ENCODE measurements around the gene OR4D5. TPM values are rescaled to one million over a fixed set of nuclear protein-coding genes. Genes with fewer than 3 reads are reported as not detected.

The OR4D5 gene
- total and polyA plus RNA-seq, 4 donors: 0.19 TPM; not detected in 3

DNA sequence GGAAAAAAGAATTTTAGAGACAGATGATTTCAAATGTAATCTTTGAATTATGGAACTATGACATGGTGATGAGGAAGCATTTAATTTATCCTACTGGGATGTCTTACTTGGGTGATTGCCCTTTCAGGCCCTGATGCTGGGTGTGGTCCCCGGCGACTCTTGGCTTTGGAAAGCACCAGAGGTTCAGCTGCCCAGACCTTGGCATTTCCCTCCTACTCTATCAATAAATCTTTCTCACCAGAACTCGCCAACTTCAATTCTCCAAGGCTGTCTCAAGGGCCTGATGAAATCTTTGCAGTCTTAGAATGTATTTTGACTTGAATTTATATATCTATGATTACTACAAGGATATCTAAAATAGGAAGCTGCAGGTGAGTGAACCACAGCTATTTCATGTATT lies 18.5 kb upstream of the OR4D5 start:
- TF ChIP-seq TAF1 (conservative IDR thresholded peaks at IDR 0.05): no peak
- TF ChIP-seq RAD21 (IDR thresholded peaks at IDR 0.05): no peak
- TF ChIP-seq, protein P1, sequence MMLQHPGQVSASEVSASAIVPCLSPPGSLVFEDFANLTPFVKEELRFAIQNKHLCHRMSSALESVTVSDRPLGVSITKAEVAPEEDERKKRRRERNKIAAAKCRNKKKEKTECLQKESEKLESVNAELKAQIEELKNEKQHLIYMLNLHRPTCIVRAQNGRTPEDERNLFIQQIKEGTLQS (IDR thresholded peaks at IDR 0.05): no peak
- TF ChIP-seq SP1 (IDR thresholded peaks at IDR 0.05): no peak
- no peak for TF ChIP-seq FOXA2 (IDR thresholded peaks at IDR 0.05)
- no peak for TF ChIP-seq JUND (IDR thresholded peaks at IDR 0.05)
- TF ChIP-seq NR2F2 (IDR thresholded peaks at IDR 0.05): no peak
- TF ChIP-seq REST (IDR thresholded peaks at IDR 0.05): no peak
- TF ChIP-seq, protein P2, sequence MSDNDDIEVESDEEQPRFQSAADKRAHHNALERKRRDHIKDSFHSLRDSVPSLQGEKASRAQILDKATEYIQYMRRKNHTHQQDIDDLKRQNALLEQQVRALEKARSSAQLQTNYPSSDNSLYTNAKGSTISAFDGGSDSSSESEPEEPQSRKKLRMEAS (IDR thresholded peaks at IDR 0.05): no peak
- TF ChIP-seq, protein P3, sequence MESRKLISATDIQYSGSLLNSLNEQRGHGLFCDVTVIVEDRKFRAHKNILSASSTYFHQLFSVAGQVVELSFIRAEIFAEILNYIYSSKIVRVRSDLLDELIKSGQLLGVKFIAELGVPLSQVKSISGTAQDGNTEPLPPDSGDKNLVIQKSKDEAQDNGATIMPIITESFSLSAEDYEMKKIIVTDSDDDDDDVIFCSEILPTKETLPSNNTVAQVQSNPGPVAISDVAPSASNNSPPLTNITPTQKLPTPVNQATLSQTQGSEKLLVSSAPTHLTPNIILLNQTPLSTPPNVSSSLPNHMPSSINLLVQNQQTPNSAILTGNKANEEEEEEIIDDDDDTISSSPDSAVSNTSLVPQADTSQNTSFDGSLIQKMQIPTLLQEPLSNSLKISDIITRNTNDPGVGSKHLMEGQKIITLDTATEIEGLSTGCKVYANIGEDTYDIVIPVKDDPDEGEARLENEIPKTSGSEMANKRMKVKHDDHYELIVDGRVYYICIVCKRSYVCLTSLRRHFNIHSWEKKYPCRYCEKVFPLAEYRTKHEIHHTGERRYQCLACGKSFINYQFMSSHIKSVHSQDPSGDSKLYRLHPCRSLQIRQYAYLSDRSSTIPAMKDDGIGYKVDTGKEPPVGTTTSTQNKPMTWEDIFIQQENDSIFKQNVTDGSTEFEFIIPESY (IDR thresholded peaks at IDR 0.05): no peak
- no peak for TF ChIP-seq RXRA (IDR thresholded peaks at IDR 0.05)
- TF ChIP-seq FOXA1 (IDR thresholded peaks at IDR 0.05): no peak
- TF ChIP-seq HNF4A (conservative IDR thresholded peaks at IDR 0.05): no peak
- no peak for TF ChIP-seq EGR1 (IDR thresholded peaks at IDR 0.05; ENCODE audit: low read depth in 2 of 2)
- no peak for TF ChIP-seq HNF4G (IDR thresholded peaks at IDR 0.05)
- TF ChIP-seq YY1 (IDR thresholded peaks at IDR 0.05): no peak
- no peak for TF ChIP-seq GABPA (IDR thresholded peaks at IDR 0.05 in 1 of 2, conservative IDR thresholded peaks at IDR 0.05 in 1 of 2)
- TF ChIP-seq, protein P4, sequence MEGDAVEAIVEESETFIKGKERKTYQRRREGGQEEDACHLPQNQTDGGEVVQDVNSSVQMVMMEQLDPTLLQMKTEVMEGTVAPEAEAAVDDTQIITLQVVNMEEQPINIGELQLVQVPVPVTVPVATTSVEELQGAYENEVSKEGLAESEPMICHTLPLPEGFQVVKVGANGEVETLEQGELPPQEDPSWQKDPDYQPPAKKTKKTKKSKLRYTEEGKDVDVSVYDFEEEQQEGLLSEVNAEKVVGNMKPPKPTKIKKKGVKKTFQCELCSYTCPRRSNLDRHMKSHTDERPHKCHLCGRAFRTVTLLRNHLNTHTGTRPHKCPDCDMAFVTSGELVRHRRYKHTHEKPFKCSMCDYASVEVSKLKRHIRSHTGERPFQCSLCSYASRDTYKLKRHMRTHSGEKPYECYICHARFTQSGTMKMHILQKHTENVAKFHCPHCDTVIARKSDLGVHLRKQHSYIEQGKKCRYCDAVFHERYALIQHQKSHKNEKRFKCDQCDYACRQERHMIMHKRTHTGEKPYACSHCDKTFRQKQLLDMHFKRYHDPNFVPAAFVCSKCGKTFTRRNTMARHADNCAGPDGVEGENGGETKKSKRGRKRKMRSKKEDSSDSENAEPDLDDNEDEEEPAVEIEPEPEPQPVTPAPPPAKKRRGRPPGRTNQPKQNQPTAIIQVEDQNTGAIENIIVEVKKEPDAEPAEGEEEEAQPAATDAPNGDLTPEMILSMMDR (IDR thresholded peaks at IDR 0.05; ENCODE audit: low read depth, low read length, missing input control): no peak
- H3K27ac ChIP-seq (ENCODE audit: low read depth in 1 of 2, low read length in 2 of 2): no peak overlapping the region
- no peak overlapping the region for H3K4me3 ChIP-seq (ENCODE audit: low read depth in 1 of 3, low read length in 3 of 3)
- WGBS: 78% methylated on average over 3 of the region's 3 CpGs
- H3K9ac ChIP-seq (ENCODE audit: low read depth in 1 of 2, low read length in 2 of 2): no peak overlapping the region
- no peaks in the 10 kb centered on the region for H3K4me1 ChIP-seq (ENCODE audit: control insufficient read depth in 4 of 4, insufficient read depth in 4 of 4, low read length in 3 of 4)
- no peaks in the 10 kb centered on the region for H3K27me3 ChIP-seq (ENCODE audit: control insufficient read depth in 4 of 4, insufficient read depth in 4 of 4, low read length in 3 of 4)
- no peaks in the 10 kb centered on the region for H3K36me3 ChIP-seq (ENCODE audit: control insufficient read depth in 4 of 4, insufficient read depth in 3 of 4, low read depth in 1 of 4, low read length in 3 of 4)
- no peaks in the 10 kb centered on the region for H3K9me3 ChIP-seq (ENCODE audit: control insufficient read depth in 4 of 4, low read length in 3 of 4)
- no peak for DNase-seq (ENCODE audit: low spot score)
